Measurements from ENCODE around the gene DLGAP1. TPM values are rescaled to one million over a fixed set of nuclear protein-coding genes. Genes with fewer than 3 reads are reported as not detected.

DLGAP1 gene
- total RNA-seq, 4 donors from 2014 or later, result 0.22 to 1.5 (median 0.56) TPM

GRCh38 chr18:3747176-3747973 lies 707.7 kb downstream of the DLGAP1 start:
- no peak for TF ChIP-seq EP300 (IDR thresholded peaks at IDR 0.05)
- no peak for TF ChIP-seq POLR2AphosphoS5 (IDR thresholded peaks at IDR 0.05)
- TF ChIP-seq CTCF (IDR thresholded peaks at IDR 0.05), result no peak
- no peak for TF ChIP-seq POLR2A (IDR thresholded peaks at IDR 0.05)
- Histone ChIP-seq H3K36me3 (no peaks in the 10 kb centered on the region), H3K4me1 (no peaks in the 10 kb centered on the region), H3K27me3 (no peaks in the 10 kb centered on the region), H3K27ac (no peak overlapping the region), H3K4me3 (no peak overlapping the region), H3K9me3 (no peaks in the 10 kb centered on the region)
- WGBS, 2 donors (ENCODE audit: low coverage in 1 of 2), result 62 to 71% methylated on average over 14 of the region's 14 CpGs
- ATAC-seq, result peak; percentile 39

GRCh38 chr18:3742541-3742940 lies 712.6 kb downstream of the DLGAP1 start:
- no peaks in the 10 kb centered on the region for H3K27me3 ChIP-seq
- ATAC-seq, result no peak
- H3K4me3 ChIP-seq, result no peak overlapping the region
- no peaks in the 10 kb centered on the region for H3K36me3 ChIP-seq
- no peaks in the 10 kb centered on the region for H3K4me1 ChIP-seq
- no peaks in the 10 kb centered on the region for H3K9me3 ChIP-seq
- no peak overlapping the region for H3K27ac ChIP-seq
- no peak for TF ChIP-seq CTCF (IDR thresholded peaks at IDR 0.05)
- no peak for TF ChIP-seq POLR2A (IDR thresholded peaks at IDR 0.05)
- no peak for TF ChIP-seq EP300 (IDR thresholded peaks at IDR 0.05)
- no peak for TF ChIP-seq POLR2AphosphoS5 (IDR thresholded peaks at IDR 0.05)
- WGBS, 2 donors (ENCODE audit: low coverage in 1 of 2), result 17 to 58% methylated on average over 1 of the region's 1 CpG

GRCh38 chr18:3741333-3741732 lies 713.8 kb downstream of the DLGAP1 start:
- 89 to 100% methylated on average over 1 of the region's 1 CpG for WGBS, 2 donors (ENCODE audit: low coverage in 1 of 2)
- no peaks in the 10 kb centered on the region for H3K4me1 ChIP-seq
- no peak overlapping the region for H3K4me3 ChIP-seq
- no peaks in the 10 kb centered on the region for H3K27me3 ChIP-seq
- TF ChIP-seq EP300 (IDR thresholded peaks at IDR 0.05) (no peak), POLR2A (IDR thresholded peaks at IDR 0.05) (no peak), POLR2AphosphoS5 (IDR thresholded peaks at IDR 0.05) (no peak), CTCF (IDR thresholded peaks at IDR 0.05) (no peak)
- H3K9me3 ChIP-seq, result no peaks in the 10 kb centered on the region
- H3K36me3 ChIP-seq, result no peaks in the 10 kb centered on the region
- H3K27ac ChIP-seq, result no peak overlapping the region
- ATAC-seq, result no peak

GRCh38 chr18:3728704-3729437 lies 726.2 kb downstream of the DLGAP1 start:
- no peak overlapping the region for H3K27ac ChIP-seq
- ATAC-seq, result no peak
- 96 to 98% methylated on average over 8 to 12 of the region's 35 CpGs for WGBS, 2 donors (ENCODE audit: low coverage in 1 of 2)
- peaks cover 0 to 4% (median 0%) of the 10 kb centered on the region in 3 donors for H3K4me1 ChIP-seq
- no peaks in the 10 kb centered on the region for H3K27me3 ChIP-seq
- H3K9me3 ChIP-seq, result no peaks in the 10 kb centered on the region
- TF ChIP-seq CTCF (IDR thresholded peaks at IDR 0.05) (no peak), EP300 (IDR thresholded peaks at IDR 0.05) (no peak), POLR2AphosphoS5 (IDR thresholded peaks at IDR 0.05) (no peak), POLR2A (IDR thresholded peaks at IDR 0.05) (no peak)
- H3K4me3 ChIP-seq, result no peak overlapping the region
- H3K36me3 ChIP-seq, result no peaks in the 10 kb centered on the region

Measured in gastroesophageal sphincter (tissue), 4 donors.